Activated T-helper 17 cell treated with anti-CD3 and anti-CD28 coated beads, Interleukin-2, amount 50 U/mL, for 72 hours (primary cell): ENCODE results near the gene DBF4. TPM values are rescaled to one million over a fixed set of nuclear protein-coding genes. Genes with fewer than 3 reads are reported as not detected.
"Not testable (repeated sequence)": the region's sequence is repeated elsewhere in the genome, so short reads cannot be mapped to it uniquely, and the experiment has no call there.

Source experiments
- ATAC-seq: fragments of 150-1000 bp; cut with Tn5 transposase; replicated peaks from 2 replicates; pipeline ENCODE4 v1.10.0; 2021; ENCODE audit warnings: mild to moderate bottlenecking, moderate library complexity
- H3K27ac Mint-ChIP-seq: one replicate; pipeline ENCODE4 v1.8.0; 2022; ENCODE audit warnings: mixed read lengths
- H3K27me3 Mint-ChIP-seq: one replicate; pipeline ENCODE4 v1.8.0; 2022; ENCODE audit warnings: mixed read lengths
- H3K36me3 Mint-ChIP-seq: one replicate; pipeline ENCODE4 v1.8.0; 2022; ENCODE audit warnings: low read depth, mild to moderate bottlenecking, mixed read lengths
- H3K4me1 Mint-ChIP-seq: one replicate; pipeline ENCODE4 v1.8.0; 2022; ENCODE audit warnings: mixed read lengths
- H3K4me3 Mint-ChIP-seq: one replicate; pipeline ENCODE4 v1.8.0; 2022; ENCODE audit warnings: mild to moderate bottlenecking, mixed read lengths
- H3K9me3 Mint-ChIP-seq: one replicate; pipeline ENCODE4 v1.8.0; 2022; ENCODE audit warnings: mixed read lengths
- total RNA-seq, 2 donors: library from RNA; stranded (reverse); gene quantifications; one replicate each; pipeline ENCODE4 v1.2.3, GENCODE V29; 2022

DBF4 gene, protein sequence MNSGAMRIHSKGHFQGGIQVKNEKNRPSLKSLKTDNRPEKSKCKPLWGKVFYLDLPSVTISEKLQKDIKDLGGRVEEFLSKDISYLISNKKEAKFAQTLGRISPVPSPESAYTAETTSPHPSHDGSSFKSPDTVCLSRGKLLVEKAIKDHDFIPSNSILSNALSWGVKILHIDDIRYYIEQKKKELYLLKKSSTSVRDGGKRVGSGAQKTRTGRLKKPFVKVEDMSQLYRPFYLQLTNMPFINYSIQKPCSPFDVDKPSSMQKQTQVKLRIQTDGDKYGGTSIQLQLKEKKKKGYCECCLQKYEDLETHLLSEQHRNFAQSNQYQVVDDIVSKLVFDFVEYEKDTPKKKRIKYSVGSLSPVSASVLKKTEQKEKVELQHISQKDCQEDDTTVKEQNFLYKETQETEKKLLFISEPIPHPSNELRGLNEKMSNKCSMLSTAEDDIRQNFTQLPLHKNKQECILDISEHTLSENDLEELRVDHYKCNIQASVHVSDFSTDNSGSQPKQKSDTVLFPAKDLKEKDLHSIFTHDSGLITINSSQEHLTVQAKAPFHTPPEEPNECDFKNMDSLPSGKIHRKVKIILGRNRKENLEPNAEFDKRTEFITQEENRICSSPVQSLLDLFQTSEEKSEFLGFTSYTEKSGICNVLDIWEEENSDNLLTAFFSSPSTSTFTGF
- total RNA-seq: 10 to 100 TPM; 50.8 to 76.4 TPM

DNA sequence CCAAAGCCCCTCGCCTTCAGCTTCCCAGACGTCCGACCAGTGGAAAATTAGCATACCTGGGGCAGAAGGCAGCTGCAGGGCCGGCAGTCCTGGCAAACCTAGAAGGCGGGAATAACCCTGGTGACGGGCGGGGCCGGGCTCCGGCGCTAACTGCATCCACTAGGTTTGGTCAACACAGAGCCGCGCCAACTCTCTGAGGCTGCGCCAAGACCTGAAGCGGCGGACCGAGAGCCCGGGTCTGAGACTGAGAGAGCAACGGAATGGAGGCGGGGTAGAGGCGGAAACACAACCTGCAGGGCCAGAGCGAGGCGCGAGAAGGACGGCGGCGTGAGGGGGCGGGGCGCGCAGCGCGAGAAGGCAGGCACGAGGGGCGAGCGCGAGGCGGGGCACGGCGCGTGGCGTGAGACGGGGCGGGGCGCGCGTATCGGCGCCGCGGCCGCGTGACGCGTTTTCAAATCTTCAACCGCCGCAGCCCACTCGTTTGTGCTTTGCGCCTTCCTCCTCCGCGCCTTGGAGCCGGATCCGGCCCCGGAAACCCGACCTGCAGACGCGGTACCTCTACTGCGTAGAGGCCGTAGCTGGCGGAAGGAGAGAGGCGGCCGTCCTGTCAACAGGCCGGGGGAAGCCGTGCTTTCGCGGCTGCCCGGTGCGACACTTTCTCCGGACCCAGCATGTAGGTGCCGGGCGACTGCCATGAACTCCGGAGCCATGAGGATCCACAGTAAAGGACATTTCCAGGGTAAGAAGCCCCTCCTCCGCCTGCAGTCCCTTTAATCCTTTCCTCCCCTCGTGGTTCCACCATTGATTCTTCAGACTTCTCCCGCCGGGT, at the start of gene DBF4, which contains the start of gene SLC25A40:
Gene DBF4 (plus strand): TSS at position 454 of the 829 bp plus-strand sequence. CDS start 240 bp downstream, at position 694.
Gene SLC25A40 (minus strand): TSS at position 321 of the 829 bp plus-strand sequence. CDS start 17,633 bp downstream, outside the sequence.
- Mint-ChIP-seq H3K27me3 (no peaks in the 10 kb centered on the region), H3K27ac (peak within 1 kb of the TSS; percentile 96), H3K36me3 (peaks cover 72% of the 10 kb centered on the region), H3K4me3 (peak within 1 kb of the TSS; percentile 80), H3K4me1 (peaks cover 29% of the 10 kb centered on the region), H3K9me3 (no peaks in the 10 kb centered on the region)
- ATAC-seq: peak; percentile 94

DNA sequence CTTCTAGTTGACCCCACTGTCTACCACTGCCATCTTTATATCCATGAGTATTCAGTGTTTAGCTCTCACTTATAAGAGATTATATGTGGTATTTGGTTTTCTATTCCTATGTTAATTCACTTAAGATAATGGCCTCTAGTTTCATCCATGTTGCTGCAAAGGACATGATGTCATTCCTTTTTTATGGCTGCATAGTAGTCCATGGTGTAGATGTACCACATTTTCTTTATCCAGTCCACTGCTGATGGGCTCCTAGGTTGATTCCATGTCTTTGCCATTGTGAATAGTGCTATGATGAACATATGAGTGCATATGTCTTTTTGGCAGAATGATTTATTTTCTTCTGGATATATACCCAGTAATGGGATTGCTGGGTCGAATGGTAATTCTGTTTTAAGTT, 47.9 kb upstream of the DBF4 start:
- H3K9me3 Mint-ChIP-seq: peaks cover 27% of the 10 kb centered on the region
- H3K4me3 Mint-ChIP-seq, ATAC-seq, H3K4me1 Mint-ChIP-seq, H3K27ac Mint-ChIP-seq, H3K27me3 Mint-ChIP-seq: not testable (repeated sequence)
- H3K36me3 Mint-ChIP-seq: peaks cover 23% of the 10 kb centered on the region

DNA sequence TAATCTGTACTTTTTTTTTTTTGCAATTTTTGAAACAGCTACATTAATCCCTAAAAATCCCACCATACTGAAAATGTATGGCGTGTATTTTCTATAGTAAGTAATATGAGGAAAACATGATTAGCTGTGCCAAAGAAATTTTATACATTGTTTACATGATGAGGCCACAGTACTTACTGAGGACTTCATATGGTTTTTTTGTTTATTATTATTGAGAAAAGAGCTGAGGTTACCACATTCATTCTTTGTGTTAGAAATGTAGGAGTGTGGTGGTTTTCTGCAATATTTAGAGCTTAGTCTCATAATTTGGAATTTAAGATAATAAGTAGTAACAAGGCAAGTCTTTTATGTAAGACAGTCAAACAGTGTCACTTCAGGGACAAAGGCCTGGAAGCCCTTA, 45.2 kb upstream of the DBF4 start:
- H3K36me3 Mint-ChIP-seq: peaks cover 35% of the 10 kb centered on the region
- H3K4me1 Mint-ChIP-seq: no peaks in the 10 kb centered on the region
- no peak overlapping the region for H3K4me3 Mint-ChIP-seq
- no peak for ATAC-seq
- no peaks in the 10 kb centered on the region for H3K27me3 Mint-ChIP-seq
- peaks cover 11% of the 10 kb centered on the region for H3K9me3 Mint-ChIP-seq
- no peak overlapping the region for H3K27ac Mint-ChIP-seq

DNA sequence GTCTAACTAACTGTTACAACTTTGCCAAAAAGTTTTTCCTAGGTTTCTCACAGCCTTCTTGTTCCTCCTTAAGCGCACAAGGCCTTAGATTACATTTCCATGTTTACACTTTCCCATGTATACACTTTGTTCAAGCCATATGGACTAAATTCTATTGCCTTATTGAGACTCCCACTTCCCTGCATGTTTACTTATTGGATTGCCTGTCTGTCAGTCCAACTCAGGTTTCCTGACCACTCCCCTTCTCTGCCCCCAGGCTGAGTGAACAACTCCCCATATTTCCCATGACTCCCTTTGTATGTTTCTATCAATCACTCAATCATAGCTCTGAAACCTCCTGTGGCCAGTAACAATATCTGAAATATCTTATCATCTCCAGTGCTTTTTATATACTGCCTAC, 43.2 kb upstream of the DBF4 start:
- H3K4me1 Mint-ChIP-seq: no peaks in the 10 kb centered on the region
- H3K36me3 Mint-ChIP-seq: peaks cover 37% of the 10 kb centered on the region
- H3K27ac Mint-ChIP-seq: no peak overlapping the region
- no peak overlapping the region for H3K4me3 Mint-ChIP-seq
- H3K27me3 Mint-ChIP-seq: no peaks in the 10 kb centered on the region
- peaks cover 3% of the 10 kb centered on the region for H3K9me3 Mint-ChIP-seq
- no peak for ATAC-seq

DNA sequence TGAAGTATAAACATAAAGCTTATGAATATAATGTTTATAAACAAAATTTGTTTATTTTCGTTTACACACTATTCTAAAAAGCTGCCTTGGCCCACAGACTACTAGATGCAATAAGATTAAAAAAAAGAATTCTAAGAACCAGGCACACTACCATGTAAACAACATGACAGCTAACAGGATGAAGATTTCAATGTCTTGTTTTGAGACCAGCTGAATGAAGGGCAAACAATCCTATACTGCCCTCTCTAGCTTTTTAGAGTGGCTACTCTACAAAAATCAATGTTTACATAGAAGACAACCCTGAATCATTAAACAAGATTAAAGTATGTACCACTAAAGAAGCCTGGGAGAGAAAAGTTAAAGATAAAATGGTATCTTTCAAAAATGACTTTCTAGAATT, 38.7 kb upstream of the DBF4 start:
- no peaks in the 10 kb centered on the region for H3K9me3 Mint-ChIP-seq
- no peak for ATAC-seq
- H3K4me1 Mint-ChIP-seq: no peaks in the 10 kb centered on the region
- H3K36me3 Mint-ChIP-seq: peaks cover 45% of the 10 kb centered on the region
- H3K4me3 Mint-ChIP-seq: no peak overlapping the region
- H3K27ac Mint-ChIP-seq: no peak overlapping the region
- H3K27me3 Mint-ChIP-seq: no peaks in the 10 kb centered on the region

DNA sequence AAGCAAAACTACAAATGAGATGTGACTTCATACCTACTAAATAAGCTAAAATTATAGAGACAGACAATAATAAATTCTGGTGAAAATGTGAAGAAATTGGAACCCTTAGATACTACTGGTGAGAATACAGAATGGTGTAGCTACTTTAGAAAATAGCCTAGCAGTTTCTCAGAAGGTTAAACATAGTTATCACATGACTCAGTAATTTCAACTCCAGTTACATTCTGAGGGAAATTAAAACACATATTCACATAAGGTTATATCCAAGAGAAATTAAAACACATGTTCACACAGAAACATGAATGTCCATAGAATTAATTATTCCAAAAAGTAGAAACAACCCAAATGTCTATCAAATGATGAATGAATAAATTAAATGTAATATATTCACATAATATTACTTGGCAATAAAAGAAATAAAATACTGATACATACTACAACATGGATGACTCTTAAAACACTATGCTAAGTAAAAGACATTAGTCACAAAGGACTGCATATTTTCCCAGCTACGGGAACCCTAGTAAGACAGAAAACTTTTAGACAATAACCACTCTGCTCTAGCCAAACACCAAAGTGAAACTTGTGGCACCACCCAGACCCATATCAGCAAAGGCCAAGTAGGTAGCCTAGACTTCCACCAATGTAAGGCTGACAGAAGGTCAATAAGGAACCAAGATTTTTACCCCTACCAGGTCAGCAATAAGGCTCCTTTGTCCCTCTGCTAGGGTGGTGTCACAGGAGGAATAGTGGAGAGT, 25.3 kb upstream of the DBF4 start:
- Mint-ChIP-seq H3K27ac (no peak overlapping the region), H3K27me3 (no peaks in the 10 kb centered on the region)

DNA sequence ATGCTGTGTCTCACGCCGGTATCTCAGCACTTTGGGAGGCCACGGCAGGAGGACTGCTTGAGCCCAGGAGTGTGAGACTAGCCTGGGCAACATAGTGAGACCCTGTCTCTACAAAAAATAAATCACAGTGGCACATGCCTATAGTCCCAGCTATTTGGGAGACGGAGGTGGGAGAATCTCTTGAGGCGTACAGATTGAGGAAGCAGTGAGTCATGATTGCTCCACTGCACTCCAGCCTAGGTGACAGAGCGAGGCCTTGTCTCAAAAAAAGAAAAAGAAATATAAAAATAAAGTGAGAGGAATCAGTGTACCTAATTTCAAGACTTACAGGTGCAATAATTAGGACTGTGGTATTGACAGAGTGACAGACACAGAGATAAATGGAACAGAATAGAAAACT, 24.0 kb upstream of the DBF4 start:
- H3K9me3 Mint-ChIP-seq: no peaks in the 10 kb centered on the region
- no peaks in the 10 kb centered on the region for H3K4me1 Mint-ChIP-seq
- H3K4me3 Mint-ChIP-seq: no peak overlapping the region
- H3K27ac Mint-ChIP-seq: no peak overlapping the region
- H3K27me3 Mint-ChIP-seq: no peaks in the 10 kb centered on the region
- H3K36me3 Mint-ChIP-seq: peaks cover 87% of the 10 kb centered on the region
- no peak for ATAC-seq

More for the DNA sequence above, 25.3 kb upstream of the DBF4 start:
- Mint-ChIP-seq H3K4me1 (no peaks in the 10 kb centered on the region), H3K4me3 (no peak overlapping the region), H3K36me3 (peaks cover 87% of the 10 kb centered on the region), H3K9me3 (no peaks in the 10 kb centered on the region)
- ATAC-seq: no peak

DNA sequence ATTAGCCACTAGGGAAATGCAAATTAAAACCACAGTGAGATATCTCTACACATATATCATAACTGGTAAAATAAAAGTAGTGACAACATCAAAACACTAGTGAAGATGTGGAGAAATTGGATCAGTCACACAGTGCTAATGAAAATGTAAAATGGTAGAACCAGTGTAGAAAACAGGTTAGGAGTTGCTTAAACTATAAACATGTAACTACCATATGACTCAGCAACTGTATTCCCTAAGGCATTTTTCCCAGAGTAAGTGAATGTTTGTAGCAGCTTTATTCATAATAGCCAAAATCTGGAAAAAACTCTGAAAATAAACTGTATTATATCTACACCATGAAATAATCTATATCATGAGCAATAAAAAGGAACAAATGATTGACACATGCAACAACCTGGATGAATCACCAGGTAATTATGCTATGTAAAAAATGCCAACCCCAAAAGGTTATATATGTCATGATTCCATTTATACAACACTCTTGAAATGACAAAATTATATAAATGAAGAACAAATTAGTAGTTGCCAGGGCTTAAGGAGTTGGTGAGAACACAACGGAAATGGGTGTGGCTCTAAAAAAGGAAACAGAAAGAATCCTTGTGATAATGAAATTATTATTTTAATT, 22.9 kb upstream of the DBF4 start:
- ATAC-seq: peak; percentile 72
- Mint-ChIP-seq H3K9me3 (no peaks in the 10 kb centered on the region), H3K27ac (no peak overlapping the region), H3K27me3 (no peaks in the 10 kb centered on the region), H3K4me1 (peaks cover 4% of the 10 kb centered on the region), H3K36me3 (peaks cover 94% of the 10 kb centered on the region), H3K4me3 (no peak overlapping the region)

DNA sequence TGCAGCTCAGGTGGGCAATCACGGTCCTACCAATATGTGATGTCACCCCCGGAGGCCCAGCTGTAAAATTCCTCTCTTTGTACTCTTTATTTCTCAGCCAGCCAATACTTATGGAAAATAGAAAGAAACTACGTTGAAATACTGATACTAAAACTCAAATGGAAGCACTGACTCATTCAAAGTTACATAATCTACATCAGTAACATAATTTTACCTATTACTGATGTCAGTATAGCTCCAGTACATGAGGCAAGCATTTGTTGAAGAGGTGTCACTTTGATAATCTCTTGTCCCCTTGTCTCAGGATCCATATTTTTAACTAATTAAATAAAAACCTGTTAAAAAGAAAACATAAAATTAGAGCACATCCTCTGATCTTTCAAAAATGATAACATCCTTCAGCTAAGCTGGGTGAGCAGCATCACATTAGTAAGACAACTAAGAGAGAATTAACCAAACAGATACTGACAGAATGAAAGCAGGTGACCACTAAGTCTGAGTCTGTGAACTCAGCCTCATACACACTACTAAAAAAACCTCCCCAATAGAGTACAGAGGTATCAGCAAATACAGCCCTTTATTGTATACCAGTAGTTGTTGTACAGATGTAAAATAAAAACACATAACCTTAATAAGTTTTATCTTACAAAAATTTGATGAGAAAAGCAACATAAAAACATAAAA, 17.7 kb upstream of the DBF4 start:
- H3K36me3 Mint-ChIP-seq: peaks cover 62% of the 10 kb centered on the region
- no peaks in the 10 kb centered on the region for H3K9me3 Mint-ChIP-seq
- no peaks in the 10 kb centered on the region for H3K27me3 Mint-ChIP-seq
- peak overlapping the region; percentile 19 for H3K4me3 Mint-ChIP-seq
- peak overlapping the region; percentile 80 for H3K27ac Mint-ChIP-seq
- H3K4me1 Mint-ChIP-seq: peaks cover 6% of the 10 kb centered on the region
- ATAC-seq: peak; percentile 56

DNA sequence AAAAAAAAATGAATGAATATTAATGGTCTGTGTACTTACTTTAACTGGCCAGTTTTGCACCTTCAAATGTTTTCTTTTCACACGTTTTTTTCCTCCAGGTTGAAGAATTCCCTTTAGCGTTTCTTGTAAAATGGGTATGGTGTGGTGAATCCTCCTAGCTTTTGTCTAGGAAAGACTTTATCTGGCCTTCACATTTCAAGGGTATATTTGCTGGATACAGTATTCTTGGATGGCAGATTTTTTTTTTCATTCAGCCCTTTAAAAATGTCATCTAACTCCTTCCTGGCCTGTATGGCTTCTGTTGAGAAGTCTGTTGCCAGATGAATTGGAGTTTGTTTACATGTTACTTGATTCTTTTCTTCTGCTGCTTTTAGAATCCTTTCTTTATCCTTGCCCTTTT, 10.2 kb upstream of the DBF4 start:
- Mint-ChIP-seq H3K9me3 (peaks cover 11% of the 10 kb centered on the region), H3K27ac (no peak overlapping the region), H3K4me3 (no peak overlapping the region), H3K36me3 (peaks cover 44% of the 10 kb centered on the region), H3K27me3 (no peaks in the 10 kb centered on the region), H3K4me1 (peaks cover 11% of the 10 kb centered on the region)
- no peak for ATAC-seq

DNA sequence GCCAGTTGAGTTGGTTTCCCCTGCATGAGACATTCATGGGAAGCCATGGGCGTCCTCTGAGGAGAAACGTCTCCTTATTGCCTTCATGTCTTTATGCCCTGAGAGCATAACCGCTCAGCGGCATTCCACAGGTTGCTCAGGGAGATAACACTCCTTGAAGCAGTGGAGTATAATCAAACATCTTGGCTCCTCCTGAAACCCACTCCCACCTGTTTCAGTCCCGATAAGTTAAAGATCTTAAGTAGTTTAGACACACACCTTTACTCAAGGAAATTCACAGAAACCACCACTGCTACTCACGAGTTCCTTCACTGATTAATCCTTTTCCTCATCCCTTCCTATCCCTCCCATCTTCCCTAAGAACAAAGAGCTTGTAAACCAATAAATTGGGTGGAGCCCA, 9.8 kb upstream of the DBF4 start:
- not testable (repeated sequence) for ATAC-seq, H3K27me3 Mint-ChIP-seq, H3K27ac Mint-ChIP-seq, H3K4me3 Mint-ChIP-seq
- Mint-ChIP-seq H3K4me1 (peaks cover 11% of the 10 kb centered on the region), H3K9me3 (peaks cover 11% of the 10 kb centered on the region), H3K36me3 (peaks cover 45% of the 10 kb centered on the region)

DNA sequence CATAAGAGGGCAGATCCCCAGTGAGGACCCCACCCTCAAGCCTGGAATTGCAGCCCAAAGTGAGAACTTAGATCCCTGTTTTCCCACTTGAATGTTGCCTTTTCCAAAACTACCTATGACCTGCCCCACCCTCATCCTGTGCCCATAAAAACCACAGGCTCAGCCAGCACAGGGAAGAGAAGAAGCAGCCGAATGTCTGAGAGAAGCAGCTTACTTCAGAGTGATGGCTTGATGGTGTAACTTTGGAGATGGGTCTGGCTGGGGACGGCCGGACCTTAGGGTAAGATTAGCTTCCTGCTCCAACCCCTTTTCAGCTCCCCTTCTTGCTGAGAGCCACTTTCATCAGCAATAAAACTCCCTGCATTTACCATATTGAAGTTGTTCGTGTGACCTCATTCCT, 5.8 kb upstream of the DBF4 start:
- Mint-ChIP-seq H3K4me1 (peaks cover 34% of the 10 kb centered on the region), H3K9me3 (peaks cover 11% of the 10 kb centered on the region), H3K27ac (no peak overlapping the region), H3K27me3 (no peaks in the 10 kb centered on the region), H3K36me3 (peaks cover 68% of the 10 kb centered on the region), H3K4me3 (no peak overlapping the region)
- ATAC-seq: no peak

DNA sequence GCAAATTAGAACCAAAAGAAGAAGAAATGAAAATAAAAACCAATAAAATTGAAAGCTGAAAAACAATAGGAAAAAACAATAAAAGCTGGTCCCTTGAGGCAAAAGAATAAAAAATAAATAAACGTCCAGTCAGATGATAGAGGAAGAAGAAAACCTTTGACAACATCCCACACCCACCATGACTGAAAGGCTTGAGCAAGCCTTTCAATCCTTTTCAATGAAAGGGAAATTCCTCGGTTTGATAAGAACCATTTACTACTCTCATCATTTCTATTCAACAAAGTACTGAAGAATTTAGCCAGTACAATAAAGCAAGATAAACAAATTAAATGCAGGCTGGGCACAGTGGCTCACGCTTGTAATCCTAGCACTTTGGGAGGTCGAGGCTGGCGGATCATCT, 3.9 kb upstream of the DBF4 start:
- Mint-ChIP-seq H3K4me3 (no peak overlapping the region), H3K4me1 (peaks cover 28% of the 10 kb centered on the region), H3K27me3 (no peaks in the 10 kb centered on the region), H3K36me3 (peaks cover 50% of the 10 kb centered on the region), H3K9me3 (peaks cover under 1% of the 10 kb centered on the region), H3K27ac (no peak overlapping the region)
- no peak for ATAC-seq
